ENCODE data around the gene NTMT2.
"Not testable (repeated sequence)": the region's sequence is repeated elsewhere in the genome, so short reads cannot be mapped to it uniquely, and the experiment has no call there.

Gene NTMT2

DNA sequence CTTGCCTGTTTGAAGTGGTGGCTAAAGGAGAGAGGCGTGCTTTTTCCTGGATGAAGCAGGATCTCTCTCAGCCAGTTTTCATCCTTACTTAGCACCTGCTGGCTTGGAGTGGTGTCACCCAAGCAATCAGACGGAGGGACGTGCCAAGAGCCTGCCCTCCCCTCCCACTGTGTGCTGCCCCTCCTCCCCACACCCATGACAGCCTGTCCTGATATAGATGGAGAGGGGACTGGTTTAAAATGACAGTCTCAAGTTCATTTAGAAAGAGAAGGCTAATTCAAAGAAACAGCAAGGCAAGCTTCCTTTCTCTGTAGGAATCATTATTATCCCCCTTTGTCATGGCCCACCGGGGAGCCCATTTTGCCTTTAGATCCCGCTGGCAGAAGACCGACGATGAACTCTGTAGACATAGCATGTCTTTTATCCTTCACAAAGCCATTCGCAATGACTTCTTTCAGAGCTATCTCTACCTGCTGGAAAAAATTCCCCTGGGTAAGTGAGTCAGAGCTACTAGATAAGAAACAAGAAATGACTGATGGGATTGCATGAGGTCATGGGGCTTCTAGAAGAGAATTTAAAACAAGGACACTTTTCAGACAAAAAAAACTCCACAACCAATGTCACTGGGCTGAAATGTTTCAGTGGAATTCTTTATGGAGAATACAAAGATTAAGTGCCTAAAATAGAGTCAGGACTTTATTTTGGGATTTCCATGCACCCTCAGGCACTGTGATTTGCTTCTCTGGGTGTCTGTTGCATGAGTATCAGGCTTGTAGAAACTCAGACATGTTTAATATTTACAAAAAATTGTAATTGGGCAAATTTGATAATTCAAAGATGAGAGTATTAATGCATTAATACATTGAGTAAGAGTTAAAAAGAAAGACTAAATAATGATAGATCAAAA, at the start of gene NTMT2:
Gene NTMT2, plus strand, starts transcription at position 190 of the 907 bp plus-strand sequence. Its CDS starts 149 bp downstream, at position 339.
- in situ Hi-C loops (cut with MboI; ENCODE audit: low sequenced_read_pairs): no loop called here

DNA sequence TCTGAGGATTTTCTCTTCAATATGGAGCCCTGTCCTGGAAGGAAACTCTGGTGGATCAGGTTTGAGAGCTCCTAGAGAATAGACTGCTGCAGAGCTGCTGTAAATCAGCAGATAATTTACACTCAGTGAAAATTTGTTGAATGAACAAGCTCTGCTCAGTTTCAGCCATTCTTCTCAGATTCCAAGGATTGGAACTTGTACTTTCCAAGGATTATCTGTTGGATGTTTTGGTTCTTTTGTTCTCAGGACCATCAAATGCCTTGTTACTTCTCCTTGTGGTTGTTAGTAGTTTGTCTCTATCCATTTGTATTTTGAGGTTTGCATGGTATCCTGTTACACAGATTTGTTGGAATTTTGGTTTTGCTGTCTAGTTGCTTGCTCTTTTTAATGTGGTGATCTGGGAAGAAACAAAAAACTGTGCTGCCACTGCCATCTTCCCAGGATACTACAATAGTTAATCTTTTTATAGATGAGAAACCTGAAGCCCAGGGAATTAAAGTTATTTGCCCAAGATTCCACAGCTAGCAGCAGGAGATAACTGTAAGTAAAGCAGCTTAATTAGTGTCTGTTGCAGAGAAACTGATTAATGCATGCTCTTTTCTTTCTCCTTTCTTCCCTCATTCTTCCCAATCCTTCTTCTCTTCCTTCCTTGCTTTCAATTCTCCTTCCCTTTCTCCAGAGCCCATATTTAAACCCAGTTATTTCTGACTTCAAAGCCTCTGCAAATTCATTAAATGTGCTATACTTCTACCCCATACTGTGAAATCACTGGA, 49.6 kb upstream of the NTMT2 start:
- in situ Hi-C loops (cut with MboI; ENCODE audit: low sequenced_read_pairs): no loop called here

DNA sequence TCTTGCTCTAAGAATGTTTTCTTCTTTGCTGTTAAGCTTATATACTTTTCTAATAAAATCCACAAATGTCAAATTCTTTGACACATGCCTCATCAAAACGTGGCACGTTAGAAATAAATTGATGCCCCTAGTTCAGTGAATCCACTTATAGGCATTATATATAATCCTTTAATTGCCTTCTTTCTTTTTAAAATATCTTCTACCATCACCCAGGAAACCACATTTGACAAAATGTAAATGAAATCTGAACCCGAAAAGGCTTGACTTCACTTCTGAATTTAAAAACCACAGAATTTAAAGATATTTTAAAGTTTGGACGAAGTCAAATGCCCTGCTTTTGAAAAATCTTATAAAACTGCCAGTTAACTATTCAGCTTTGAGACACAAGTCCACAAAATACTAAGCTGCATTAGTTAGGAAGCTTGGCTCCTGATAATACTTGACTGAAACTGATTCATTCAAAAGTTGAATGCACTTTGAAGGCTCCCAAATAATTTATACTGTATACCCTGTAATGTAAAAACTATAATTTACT, 48.9 kb upstream of the NTMT2 start:
- in situ Hi-C loops (cut with MboI; ENCODE audit: low sequenced_read_pairs): no loop called here

DNA sequence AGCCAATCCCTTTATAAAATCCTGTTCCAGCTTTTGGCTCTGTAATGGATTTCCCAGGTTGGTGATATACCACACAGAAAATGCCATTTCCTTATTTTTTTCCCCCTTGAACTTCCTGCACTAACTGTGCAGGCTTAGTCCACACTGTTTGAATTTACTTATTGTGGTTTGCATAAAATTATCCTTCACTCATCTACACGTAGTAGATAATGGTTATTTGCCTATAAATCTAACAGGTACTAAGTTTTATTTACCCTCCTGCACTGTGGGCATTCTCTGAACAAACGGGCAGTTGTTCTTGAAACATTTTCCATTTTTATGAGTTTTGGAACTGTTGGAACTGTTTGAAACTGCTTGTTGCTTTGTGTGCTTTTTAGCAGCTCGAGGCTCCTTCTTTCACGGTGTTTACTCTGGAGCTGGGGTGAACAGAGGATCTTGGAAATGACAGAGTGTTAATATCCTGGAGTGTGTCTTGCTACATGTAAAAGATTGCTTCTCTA, 48.3 kb upstream of the NTMT2 start:
- in situ Hi-C loops (cut with MboI; ENCODE audit: low sequenced_read_pairs): no loop called here

DNA sequence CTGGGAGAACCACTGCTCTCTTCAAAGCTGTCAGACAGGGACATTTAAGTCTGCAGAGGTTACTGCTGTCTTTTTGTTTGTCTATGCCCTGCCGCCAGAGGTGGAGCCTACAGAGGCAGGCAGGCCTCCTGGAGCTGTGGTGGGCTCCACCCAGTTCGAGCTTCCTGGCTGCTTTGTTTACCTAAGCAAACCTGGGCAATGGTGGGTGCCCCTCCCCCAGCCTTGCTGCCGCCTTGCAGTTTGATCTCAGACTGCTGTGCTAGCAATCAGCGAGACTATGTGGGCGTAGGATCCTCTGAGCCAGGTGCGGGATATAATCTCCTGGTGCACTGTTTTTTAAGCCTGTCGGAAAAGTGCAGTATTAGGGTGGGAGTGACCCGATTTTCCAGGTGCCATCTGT, 32.6 kb upstream of the NTMT2 start:
- in situ Hi-C loops (cut with MboI; ENCODE audit: low sequenced_read_pairs): not testable (repeated sequence)

DNA sequence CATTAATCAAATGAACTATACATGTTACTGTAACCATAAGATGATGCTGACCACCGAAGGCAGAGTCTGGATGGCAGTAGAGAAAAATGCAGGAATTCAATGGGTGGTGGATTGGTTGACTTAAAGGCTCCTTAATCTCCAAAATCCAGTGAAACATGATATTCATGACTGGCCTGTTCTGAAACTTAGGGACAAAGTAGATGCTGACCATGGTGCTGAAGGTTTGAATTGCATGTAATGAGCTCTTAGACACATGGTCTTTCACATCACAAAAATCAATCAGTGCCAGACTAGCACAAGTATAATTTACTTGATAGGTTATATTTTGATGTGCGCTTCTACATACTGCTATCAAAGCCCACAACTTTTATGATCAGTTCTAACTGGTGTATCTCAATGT, 30.9 kb upstream of the NTMT2 start:
- in situ Hi-C loops (cut with MboI; ENCODE audit: low sequenced_read_pairs): no loop called here

DNA sequence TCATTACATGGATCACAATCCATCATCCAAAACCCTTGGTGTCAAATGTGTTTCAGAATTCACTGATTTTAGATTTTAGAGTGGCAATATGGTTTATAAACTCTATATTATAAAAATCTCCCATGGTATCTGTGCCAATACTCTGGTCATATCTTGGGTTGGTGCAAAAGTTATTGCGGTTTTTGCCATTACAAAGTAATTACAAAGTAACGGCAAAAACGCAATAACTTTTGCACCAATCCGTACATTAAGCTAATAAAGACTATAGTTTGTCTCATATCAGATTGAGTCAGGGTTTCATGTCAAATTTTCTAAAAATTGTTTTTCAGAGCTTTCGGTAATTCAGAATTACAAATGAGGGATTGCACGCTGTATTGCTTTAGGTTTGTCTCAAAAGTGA, 23.4 kb upstream of the NTMT2 start:
- in situ Hi-C loops (cut with MboI; ENCODE audit: low sequenced_read_pairs): no loop called here

DNA sequence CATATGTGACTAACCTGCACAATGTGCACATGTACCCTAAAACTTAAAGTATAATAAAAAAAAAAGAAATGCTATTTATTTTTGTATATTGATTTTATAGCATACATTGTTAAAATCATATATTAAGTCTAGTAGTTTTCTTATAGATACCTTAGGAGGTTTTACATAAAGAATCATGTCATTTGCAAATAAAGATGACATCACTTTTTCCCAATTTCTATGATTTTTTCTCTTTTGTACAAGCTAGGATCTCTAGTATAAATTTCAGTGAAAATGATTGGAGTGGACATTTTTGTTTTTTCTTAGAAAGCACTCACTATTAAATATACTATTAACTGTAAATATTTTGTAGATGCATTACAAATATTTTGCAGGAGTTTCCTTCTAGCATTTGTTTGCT, 20.5 kb upstream of the NTMT2 start:
- in situ Hi-C loops (cut with MboI; ENCODE audit: low sequenced_read_pairs): no loop called here

DNA sequence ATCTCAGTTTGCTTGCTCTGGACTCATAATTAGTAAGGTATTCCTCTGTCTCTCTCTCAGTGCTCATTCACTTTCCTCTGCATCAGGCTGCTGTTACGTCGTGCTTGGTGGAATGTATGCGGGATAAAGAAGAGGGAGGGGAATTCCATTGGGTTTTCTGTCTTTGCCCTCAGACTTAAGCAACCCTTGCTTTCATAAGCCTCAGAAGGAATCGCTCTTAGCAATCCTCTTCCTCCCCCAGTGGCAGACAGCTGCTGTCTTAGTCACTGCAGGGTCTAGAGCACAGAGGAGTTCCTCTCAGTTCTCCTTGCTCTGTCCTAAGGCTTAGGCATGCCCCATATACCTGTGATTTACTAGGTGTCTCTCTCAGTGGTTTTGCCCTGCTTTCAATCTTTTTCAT, 19.1 kb upstream of the NTMT2 start:
- in situ Hi-C loops (cut with MboI; ENCODE audit: low sequenced_read_pairs): no loop called here

DNA sequence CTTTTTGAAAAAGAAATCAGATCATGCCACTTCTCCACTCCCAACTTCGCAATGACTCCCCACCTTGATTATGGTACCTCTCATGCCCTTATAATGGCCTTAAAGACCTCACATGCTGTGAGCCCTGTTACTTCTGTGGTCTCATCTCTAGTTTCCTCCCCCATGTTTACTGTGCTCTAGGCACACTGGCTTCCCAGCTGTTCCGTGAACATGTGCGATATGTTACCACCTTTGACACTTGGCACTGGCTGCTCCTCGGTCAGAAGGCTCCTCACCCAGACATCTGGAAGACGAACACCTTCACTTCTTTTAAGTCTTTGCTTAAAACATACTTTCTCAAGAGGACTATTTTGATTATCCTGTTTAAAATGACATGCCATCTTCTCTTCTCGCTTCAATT, 14.3 kb upstream of the NTMT2 start:
- in situ Hi-C loops (cut with MboI; ENCODE audit: low sequenced_read_pairs): no loop called here

DNA sequence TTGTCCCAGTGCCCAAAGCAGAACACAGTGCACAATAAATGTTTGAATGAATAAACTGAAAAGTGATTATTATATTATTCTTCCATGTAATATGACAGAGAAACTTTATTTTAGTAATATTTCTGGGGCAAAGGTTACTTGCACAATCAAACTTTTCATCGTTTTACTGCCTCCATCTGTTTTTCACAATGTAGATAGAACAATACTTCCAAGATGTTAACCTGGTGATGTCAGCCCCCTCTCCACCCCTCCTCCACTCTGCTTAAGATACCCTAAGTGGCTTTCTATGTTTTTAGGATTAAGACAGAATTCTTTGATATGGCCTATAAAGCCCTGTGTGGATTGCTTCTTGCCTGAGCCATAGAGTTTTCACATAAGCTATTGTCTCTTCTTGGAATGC, 13.8 kb upstream of the NTMT2 start:
- in situ Hi-C loops (cut with MboI; ENCODE audit: low sequenced_read_pairs): no loop called here

DNA sequence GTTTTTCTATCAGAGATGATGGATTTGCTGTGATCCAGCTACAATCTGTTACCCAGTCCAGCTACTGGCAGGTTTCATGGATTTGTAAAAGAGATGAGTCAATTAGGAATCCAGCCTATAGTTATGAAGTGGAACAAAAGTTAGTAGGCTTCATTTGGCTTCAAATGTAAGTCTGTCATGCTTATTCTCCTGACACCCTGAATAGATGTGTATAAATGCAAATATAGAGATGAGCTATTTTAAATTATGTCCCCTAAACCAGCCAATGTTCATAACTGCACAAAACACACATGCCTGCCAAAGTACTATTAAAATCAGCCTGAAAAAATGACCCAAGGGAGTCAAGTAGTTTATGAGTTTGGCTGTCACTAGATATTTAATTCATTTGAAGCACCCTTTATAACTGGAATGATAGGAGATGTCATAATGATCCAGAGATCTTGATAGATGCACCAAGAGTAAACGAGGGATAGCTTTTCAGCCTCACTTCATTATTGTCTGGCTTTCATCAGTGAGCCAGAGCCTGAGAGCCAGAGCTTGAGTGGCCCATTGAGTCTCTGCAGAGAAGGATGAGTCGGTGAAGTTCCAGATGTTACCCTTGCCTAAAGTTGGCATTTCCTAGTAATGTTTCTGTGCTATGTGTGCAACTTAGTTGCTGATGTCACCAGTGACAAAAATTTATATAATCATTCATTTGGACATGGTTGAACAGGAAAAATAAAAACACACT, 11.8 kb upstream of the NTMT2 start:
- in situ Hi-C loops (cut with MboI; ENCODE audit: low sequenced_read_pairs): no loop called here

DNA sequence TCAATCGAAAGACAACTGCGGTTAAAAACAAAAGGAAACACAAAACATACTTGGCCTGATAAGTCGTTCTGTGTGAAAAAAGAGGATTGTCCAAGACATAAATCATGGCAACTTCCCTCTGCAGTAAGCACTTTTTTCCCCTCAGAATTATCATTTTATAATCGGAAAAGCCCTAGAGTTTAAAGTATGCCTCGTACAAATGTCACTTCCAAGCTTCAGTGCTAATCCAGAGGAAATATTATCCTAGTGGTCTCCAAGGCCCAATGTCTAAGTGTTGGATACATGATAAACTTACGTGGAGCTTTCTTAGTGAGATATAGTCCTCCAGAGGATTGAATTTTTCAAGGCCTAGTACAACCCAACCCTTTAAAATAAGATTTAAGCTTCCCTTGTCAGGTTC, 11.2 kb upstream of the NTMT2 start:
- in situ Hi-C loops (cut with MboI; ENCODE audit: low sequenced_read_pairs): no loop called here

DNA sequence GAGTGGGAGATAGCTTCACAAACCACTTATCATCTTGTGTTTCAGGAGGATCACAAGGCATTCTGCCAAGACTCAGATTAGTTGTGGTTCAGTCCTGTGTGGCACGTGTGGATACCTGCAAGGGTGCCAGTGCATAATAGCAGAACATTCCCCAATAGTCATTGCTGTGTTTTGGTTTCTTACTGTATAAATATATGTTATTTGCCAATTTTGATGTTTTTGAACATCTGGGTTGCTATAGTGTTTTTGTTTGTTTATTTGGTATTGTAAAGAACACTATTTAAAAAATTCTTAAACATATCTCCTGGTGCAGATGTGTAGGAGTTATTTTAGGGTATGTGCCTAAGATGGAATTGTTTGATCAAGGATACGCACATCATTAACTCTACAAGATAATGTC, 5.4 kb upstream of the NTMT2 start:
- in situ Hi-C loops (cut with MboI; ENCODE audit: low sequenced_read_pairs): no loop called here

DNA sequence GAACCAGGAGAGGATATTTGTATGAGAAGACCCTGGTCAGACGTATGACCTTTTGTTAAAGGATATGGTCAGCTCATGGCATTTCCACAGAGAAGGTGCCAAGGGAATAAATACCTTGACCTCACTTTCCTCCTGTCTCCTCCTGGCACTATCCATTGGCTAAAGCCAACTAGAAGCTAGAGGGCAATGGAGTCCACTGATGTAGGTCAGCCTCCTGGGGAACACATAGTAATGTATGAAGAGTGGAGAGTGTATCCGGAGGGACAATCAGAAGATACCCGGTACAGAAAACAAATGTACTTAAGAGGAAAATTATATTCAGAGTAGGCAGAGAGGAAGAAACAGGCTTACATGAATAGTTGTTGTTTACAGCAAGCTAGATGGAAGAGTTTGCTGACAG, 698 bp upstream of the NTMT2 start:
- in situ Hi-C loops (cut with MboI; ENCODE audit: low sequenced_read_pairs): no loop called here

DNA sequence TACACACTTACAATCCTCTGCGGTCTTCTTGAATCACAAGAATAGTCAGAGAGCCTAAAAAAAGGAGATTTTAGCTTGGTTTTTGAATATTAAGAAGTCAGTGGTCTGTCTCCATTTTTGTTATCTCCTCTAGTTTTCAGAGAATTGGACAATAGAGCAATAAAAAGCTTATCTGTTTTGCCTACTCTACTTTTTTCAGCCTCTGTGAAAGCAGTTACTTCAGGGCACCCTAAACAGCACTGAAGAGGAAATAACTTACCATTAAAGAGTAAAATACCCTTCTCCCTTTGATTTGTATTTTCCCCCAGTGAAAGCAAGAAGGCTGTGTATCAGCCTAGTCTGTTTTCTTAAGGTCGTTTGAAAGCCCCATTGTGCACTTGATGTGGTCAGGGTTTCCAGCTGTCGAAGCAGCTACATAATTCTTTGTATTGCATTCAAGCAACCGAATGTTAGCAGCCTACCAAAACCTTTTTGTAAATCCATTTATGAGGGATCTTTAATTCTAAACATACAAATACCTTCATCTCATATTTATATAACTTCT, 1.0 kb downstream of the NTMT2 start:
- in situ Hi-C loops (cut with MboI; ENCODE audit: low sequenced_read_pairs): no loop called here

DNA sequence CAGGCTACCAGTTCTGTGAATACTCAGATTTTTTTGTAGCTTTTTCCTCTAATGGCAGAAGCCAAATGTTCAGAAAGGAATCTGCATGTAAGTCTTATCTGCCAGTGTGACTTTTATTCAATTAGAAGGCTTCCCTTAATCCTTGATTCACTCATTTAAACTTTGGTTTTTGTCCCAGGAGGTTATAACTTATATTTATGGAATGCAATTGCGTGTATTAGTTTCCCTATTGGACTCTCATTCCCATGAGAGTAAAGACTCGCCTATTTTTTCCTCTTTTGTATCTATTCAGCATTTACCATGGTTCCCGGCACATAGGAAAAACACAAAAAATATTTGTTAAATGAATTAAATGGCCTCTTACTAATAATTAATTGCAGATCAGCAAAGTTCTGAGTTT, 3.5 kb downstream of the NTMT2 start:
- in situ Hi-C loops (cut with MboI; ENCODE audit: low sequenced_read_pairs): no loop called here

DNA sequence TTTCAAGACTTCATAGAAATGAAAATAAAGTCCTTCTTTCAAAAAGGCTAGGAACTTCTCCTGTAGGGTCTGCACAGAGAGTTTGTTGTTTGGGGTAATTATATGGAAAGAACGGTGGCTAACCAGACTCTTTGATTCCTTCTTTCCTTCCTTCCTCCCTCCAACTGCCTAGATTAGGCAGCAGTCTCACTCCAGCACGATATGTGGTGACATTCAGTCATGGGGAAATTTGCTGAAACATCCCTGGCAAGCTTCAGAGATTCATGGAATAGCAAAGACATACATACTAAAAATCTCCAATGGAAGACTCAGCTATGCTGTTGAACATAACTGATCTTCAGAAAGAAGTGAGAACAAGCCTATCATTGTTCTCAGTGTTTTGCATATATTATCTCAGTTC, 4.3 kb downstream of the NTMT2 start:
- in situ Hi-C loops (cut with MboI; ENCODE audit: low sequenced_read_pairs): no loop called here

DNA sequence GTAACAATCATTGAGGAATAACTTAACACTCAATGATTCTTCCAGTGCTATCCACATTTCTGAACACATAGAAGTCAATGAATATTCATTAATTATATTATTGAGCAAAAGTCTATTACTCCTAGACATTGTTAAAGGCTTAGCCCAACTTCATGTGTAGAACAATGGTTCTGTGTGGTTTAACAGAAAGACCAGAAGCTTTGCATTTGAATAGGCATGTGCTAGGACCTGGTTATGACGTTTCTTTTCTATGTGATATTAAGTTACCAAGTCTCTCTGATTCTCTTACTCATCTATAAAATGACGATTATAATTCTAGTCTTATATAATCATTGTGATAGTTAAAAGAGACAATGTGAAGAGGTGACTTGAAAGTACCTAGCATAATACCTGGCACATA, 5.2 kb downstream of the NTMT2 start:
- in situ Hi-C loops (cut with MboI; ENCODE audit: low sequenced_read_pairs): no loop called here

DNA sequence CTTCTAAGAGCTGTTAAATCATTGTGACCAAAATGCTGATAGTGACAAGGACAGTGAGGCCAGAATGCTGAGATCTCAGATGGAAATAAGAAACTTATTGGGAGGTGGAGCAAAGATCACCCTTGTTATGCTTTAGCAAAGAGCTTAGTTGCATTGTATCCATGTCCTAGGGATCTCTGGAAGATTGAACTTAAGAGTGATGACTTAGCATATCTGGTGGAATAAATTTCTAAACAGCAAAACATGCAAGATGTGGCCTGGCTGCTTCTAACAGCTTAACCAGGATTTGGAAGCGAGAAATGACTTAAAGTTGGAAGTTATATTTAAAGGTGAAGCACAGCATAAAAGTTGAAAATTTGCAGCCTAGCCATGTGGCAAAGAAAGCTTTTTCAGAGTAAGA, 7.7 kb downstream of the NTMT2 start:
- in situ Hi-C loops (cut with MboI; ENCODE audit: low sequenced_read_pairs): no loop called here

DNA sequence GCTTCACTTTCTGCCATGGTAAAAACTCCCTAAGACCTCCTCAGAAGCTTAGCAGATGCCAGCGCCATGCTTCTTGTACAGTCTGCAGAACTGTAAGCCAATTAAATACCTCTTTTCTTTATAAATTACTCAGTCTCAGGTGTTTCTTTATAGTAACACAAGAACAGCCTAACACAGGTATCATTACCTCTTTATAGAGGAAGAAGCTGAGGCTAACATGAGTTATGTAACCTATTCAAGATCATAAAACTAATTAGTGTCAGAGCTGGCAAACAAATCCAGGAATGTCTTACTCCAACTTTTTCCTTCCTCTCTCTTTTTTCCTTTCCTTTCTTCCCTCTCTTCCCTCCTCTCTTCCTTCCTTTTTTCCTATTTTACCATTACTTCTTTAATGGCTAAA, 9.3 kb downstream of the NTMT2 start:
- in situ Hi-C loops (cut with MboI; ENCODE audit: low sequenced_read_pairs): no loop called here

Measured in HL-60/S4 treated with retinoic acid at 250 ng/mL for 4 days and 3 days (cell line).